Endodermal cell (in vitro differentiated cells): ENCODE results near the gene TPGS1. TPM values are rescaled to one million over a fixed set of nuclear protein-coding genes. Genes with fewer than 3 reads are reported as not detected.

Experiments used
- DNase-seq: peaks from one replicate; pipeline ENCODE4 v3.0.0-alpha.2; 2017
- H3K27ac ChIP-seq: 2 replicates; pipeline ENCODE4 v1.5.1; 2013; ENCODE audit warnings: mild to moderate bottlenecking, low read depth, low read length, moderate library complexity
- H3K27me3 ChIP-seq: 2 replicates; pipeline ENCODE4 v1.6.1; 2013; ENCODE audit warnings: mild to moderate bottlenecking, low read length, moderate library complexity; ENCODE audit not compliant: insufficient read depth, control insufficient read depth, poor library complexity, severe bottlenecking
- H3K36me3 ChIP-seq: 2 replicates; pipeline ENCODE4 v1.7.0; 2013; ENCODE audit warnings: mild to moderate bottlenecking, low read length, moderate library complexity; ENCODE audit not compliant: control insufficient read depth, insufficient read depth
- H3K4me1 ChIP-seq: one replicate; pipeline ENCODE4 v1.7.0; 2013; ENCODE audit warnings: low read length; ENCODE audit not compliant: control insufficient read depth, insufficient read depth
- H3K4me3 ChIP-seq: 2 replicates; pipeline ENCODE4 v1.5.1; 2013; ENCODE audit warnings: mild to moderate bottlenecking, low read length, moderate library complexity
- H3K9ac ChIP-seq: 2 replicates; pipeline ENCODE4 v1.6.1; 2013; ENCODE audit warnings: mild to moderate bottlenecking, low read length, moderate library complexity; ENCODE audit not compliant: poor library complexity, severe bottlenecking; ENCODE audit errors: extremely low read depth
- H3K9me3 ChIP-seq: 2 replicates; pipeline ENCODE4 v1.6.1; 2013; ENCODE audit warnings: mild to moderate bottlenecking, low read length, moderate library complexity; ENCODE audit not compliant: control insufficient read depth
- H3K27ac Mint-ChIP-seq: 2 replicates; pipeline ENCODE4 v1.8.0; 2020; ENCODE audit warnings: mixed read lengths
- H3K27me3 Mint-ChIP-seq: 2 replicates; pipeline ENCODE4 v1.8.0; 2021; ENCODE audit warnings: mild to moderate bottlenecking, mixed read lengths; ENCODE audit not compliant: insufficient read depth
- H3K36me3 Mint-ChIP-seq: 2 replicates; pipeline ENCODE4 v1.8.0; 2020; ENCODE audit warnings: low read depth, mixed read lengths
- H3K4me1 Mint-ChIP-seq: 2 replicates; pipeline ENCODE4 v1.8.0; 2020; ENCODE audit warnings: mixed read lengths
- H3K4me3 Mint-ChIP-seq: 2 replicates; pipeline ENCODE4 v1.8.0; 2020; ENCODE audit warnings: mild to moderate bottlenecking, moderate library complexity, mixed read lengths
- H3K9me3 Mint-ChIP-seq: 2 replicates; pipeline ENCODE4 v1.8.0; 2020; ENCODE audit warnings: mild to moderate bottlenecking, mixed read lengths
- CTCF ChIP-seq: fragments of 200-600 bp; sonication (generic); conservative IDR thresholded peaks from 2 replicates; pipeline ENCODE4 v1.5.0; 2021; ENCODE audit warnings: antibody characterized with exemption, mild to moderate bottlenecking
- WGBS, 2 experiments: methylation state at CpG; one replicate each; pipeline versions ENCODE4 v1.1.5 to v1.1.7; 2013; ENCODE audit warnings: missing lambda C conversion rate in 2 of 2, mixed read lengths in 1 of 2; ENCODE audit not compliant: insufficient coverage in 1 of 2, insufficient read length in 1 of 2; 5-methylcytosine and 5-hydroxymethylcytosine counted together
- total RNA-seq, 2 donors: library from RNA; stranded (reverse); fragmentation: NEBNext Ultra II Directional in 1 of 2; extraction: Animal tissue kit (Norgen Biotek cat#: 25700) in 1 of 2; gene quantifications; 2 replicates in 1 of 2; 3 replicates in 1 of 2; pipeline ENCODE4 v1.2.1, GENCODE V29; 2021

TPGS1 gene
- total RNA-seq, 2 donors from 2014 or later: 11.7 to 13.0 TPM

GRCh38 chr19:567296-567900 is 60.1 kb downstream of the TPGS1 start:
- no peak overlapping the region for H3K4me3 Mint-ChIP-seq
- H3K4me3 ChIP-seq: no peak overlapping the region
- no peaks in the 10 kb centered on the region for H3K27me3 ChIP-seq
- peaks cover 5% of the 10 kb centered on the region for H3K4me1 Mint-ChIP-seq
- peaks cover 10% of the 10 kb centered on the region for H3K36me3 ChIP-seq
- 94 to 96% methylated on average over 18 to 22 of the region's 22 CpGs for WGBS, 2 experiments
- TF ChIP-seq CTCF: no peak
- H3K4me1 ChIP-seq: no peaks in the 10 kb centered on the region
- no peaks in the 10 kb centered on the region for H3K9me3 ChIP-seq
- H3K36me3 Mint-ChIP-seq: peaks cover 9% of the 10 kb centered on the region
- H3K27ac ChIP-seq: no peak overlapping the region
- H3K27ac Mint-ChIP-seq: no peak overlapping the region
- DNase-seq: no peak
- peaks cover 9% of the 10 kb centered on the region for H3K9me3 Mint-ChIP-seq
- H3K9ac ChIP-seq: no peak overlapping the region
- peaks cover 9% of the 10 kb centered on the region for H3K27me3 Mint-ChIP-seq

Other genes with a start within 250 kb of the TPGS1 start
- 10 to 100 TPM; 49.9 to 56.9 TPM for gene PLPP2, start 216.1 kb upstream of the TPGS1 start, total RNA-seq
- 10 to 100 TPM; 50.5 to 51.3 TPM for gene MIER2, start 162.7 kb upstream of the TPGS1 start, total RNA-seq
- gene C2CD4C, start 98.3 kb upstream of the TPGS1 start, total RNA-seq: 10 to 100 TPM in 1 of 2 donors, 1 to 10 TPM in 1; 5.6 to 25.0 TPM
- gene SHC2, start 46.5 kb upstream of the TPGS1 start, total RNA-seq: 10 to 100 TPM; 56.5 to 93.0 TPM
- gene MADCAM1, start 11.0 kb upstream of the TPGS1 start, total RNA-seq: 1 to 10 TPM in 1 of 2 donors, under 1 TPM in 1; 0.46 to 1.5 TPM
- 100 to 1,000 TPM; 128 to 138 TPM for gene CDC34, start 24.3 kb downstream of the TPGS1 start, total RNA-seq
- gene GZMM, start 36.6 kb downstream of the TPGS1 start, total RNA-seq: under 1 TPM in 1 of 2 donors, not detected in 1; 0.51 TPM
- gene BSG, start 65.1 kb downstream of the TPGS1 start, total RNA-seq: 100 to 1,000 TPM; 808 to 833 TPM
- gene HCN2, start 82.4 kb downstream of the TPGS1 start, total RNA-seq: under 1 TPM; 0.15 to 0.75 TPM
- gene POLRMT, start 126.0 kb downstream of the TPGS1 start, total RNA-seq: 10 to 100 TPM; 76.6 to 86.4 TPM
- under 1 TPM; 0.81 to 0.82 TPM for gene FGF22, start 132.4 kb downstream of the TPGS1 start, total RNA-seq
- 10 to 100 TPM; 49.1 to 66.4 TPM for gene RNF126, start 155.7 kb downstream of the TPGS1 start, total RNA-seq
- gene FSTL3, start 168.9 kb downstream of the TPGS1 start, total RNA-seq: 10 to 100 TPM in 1 of 2 donors, 1 to 10 TPM in 1; 9.8 to 14.1 TPM
- gene PRSS57, start 188.0 kb downstream of the TPGS1 start, total RNA-seq: not detected
- gene PALM, start 201.4 kb downstream of the TPGS1 start, total RNA-seq: 10 to 100 TPM; 32.9 to 40.8 TPM
- under 1 TPM in 1 of 2 donors, not detected in 1; 0.11 TPM for gene MISP, start 243.6 kb downstream of the TPGS1 start, total RNA-seq